Lower leg skin (tissue), 3 donors: ENCODE measurements around the gene TYRO3.

Experiments used
- POLR2A ChIP-seq, 2 donors: fragments of 450-650 bp; IDR thresholded peaks; one replicate each; pipeline ENCODE4 v1.6.1; 2016 to 2017; ENCODE audit warnings: antibody characterized with exemption in 2 of 2, mild to moderate bottlenecking in 1 of 2, moderate library complexity in 1 of 2
- TF ChIP-seq, protein P1 (sequence below), 3 donors: fragments of 450-650 bp; IDR thresholded peaks; one replicate each; pipeline ENCODE4 v1.5.1; 2016; ENCODE audit warnings: antibody characterized with exemption in 3 of 3, mild to moderate bottlenecking in 3 of 3, moderate library complexity in 2 of 3

DNA sequence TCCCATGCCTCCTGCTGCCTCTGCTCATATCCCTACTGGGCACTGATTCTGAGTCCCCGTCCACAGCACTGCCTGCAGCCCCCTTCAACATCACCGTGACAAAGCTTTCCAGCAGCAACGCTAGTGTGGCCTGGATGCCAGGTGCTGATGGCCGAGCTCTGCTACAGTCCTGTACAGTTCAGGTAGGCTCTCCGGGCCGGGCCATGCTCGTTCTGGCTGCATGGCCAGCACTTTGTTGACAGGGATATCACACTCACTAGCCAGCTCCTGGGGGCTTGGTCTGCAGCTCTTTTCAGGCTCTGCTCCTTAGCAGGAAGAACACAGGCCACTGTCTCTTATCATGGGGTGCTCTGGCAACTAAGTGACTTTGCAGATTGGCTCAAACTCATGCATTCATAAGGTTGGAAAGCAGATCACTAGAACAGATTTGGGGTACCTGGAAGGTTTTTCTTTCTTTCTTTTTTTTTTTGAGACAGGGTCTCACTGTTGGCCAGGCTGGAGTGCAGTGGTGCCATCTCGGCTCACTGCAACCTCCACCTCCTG lies 6.0 kb downstream of the TYRO3 start:
- TF ChIP-seq, protein P1, sequence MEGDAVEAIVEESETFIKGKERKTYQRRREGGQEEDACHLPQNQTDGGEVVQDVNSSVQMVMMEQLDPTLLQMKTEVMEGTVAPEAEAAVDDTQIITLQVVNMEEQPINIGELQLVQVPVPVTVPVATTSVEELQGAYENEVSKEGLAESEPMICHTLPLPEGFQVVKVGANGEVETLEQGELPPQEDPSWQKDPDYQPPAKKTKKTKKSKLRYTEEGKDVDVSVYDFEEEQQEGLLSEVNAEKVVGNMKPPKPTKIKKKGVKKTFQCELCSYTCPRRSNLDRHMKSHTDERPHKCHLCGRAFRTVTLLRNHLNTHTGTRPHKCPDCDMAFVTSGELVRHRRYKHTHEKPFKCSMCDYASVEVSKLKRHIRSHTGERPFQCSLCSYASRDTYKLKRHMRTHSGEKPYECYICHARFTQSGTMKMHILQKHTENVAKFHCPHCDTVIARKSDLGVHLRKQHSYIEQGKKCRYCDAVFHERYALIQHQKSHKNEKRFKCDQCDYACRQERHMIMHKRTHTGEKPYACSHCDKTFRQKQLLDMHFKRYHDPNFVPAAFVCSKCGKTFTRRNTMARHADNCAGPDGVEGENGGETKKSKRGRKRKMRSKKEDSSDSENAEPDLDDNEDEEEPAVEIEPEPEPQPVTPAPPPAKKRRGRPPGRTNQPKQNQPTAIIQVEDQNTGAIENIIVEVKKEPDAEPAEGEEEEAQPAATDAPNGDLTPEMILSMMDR (IDR thresholded peaks at IDR 0.05), result no peak
- no peak for TF ChIP-seq POLR2A (IDR thresholded peaks at IDR 0.05)
